ENCODE measurements around the gene UNC13D. TPM values are rescaled to one million over a fixed set of nuclear protein-coding genes. Genes with fewer than 3 reads are reported as not detected.

Gene UNC13D
- total RNA-seq, 1 experiment from 2014 or later, result 104 TPM

- intact Hi-C loops (cut with micrococcal nuclease; ENCODE audit: unreplicated experiment), result loop anchor here (5.0 kb wide), 1 partner anchor 42 kb away; no protein-coding TSS in a partner anchor
- H3K4me3 Mint-ChIP-seq (ENCODE audit: low read depth, unreplicated experiment), result peak overlapping the region; percentile 68
- no peaks in the 10 kb centered on the region for H3K27me3 Mint-ChIP-seq (ENCODE audit: unreplicated experiment)
- peak; percentile 96 for DNase-seq
- no TSS peak for BruUV-seq (replicated peaks)
- peak overlapping the region; percentile 94 for H3K27ac Mint-ChIP-seq (ENCODE audit: unreplicated experiment)
- peak; percentile 90 for TF ChIP-seq CTCF (IDR thresholded peaks at IDR 0.05; ENCODE audit: unreplicated experiment)
- H3K9me3 Mint-ChIP-seq (ENCODE audit: low read depth, unreplicated experiment), result no peaks in the 10 kb centered on the region
- peaks cover 76% of the 10 kb centered on the region for H3K36me3 Mint-ChIP-seq (ENCODE audit: insufficient read depth, unreplicated experiment)
- H3K4me1 Mint-ChIP-seq (ENCODE audit: low read depth, unreplicated experiment), result peaks cover 18% of the 10 kb centered on the region
- CTCF ChIA-PET, result interaction anchor here (0.5 to 4.2 kb wide), 15 partner anchors 10 to 1335 kb away, joined by 3 to 46 read pairs (median 4); partner anchors contain the start of genes MRPL38, TRIM47, TRIM65 and WBP2
Observed at GRCh38 chr17:75845058-75845711, 981 bp upstream of the UNC13D start.

GRCh38 chr17:75844530-75845057, 390 bp upstream of the UNC13D start:
- peak overlapping the region; percentile 94 for H3K27ac Mint-ChIP-seq (ENCODE audit: unreplicated experiment)
- CTCF ChIA-PET, result interaction anchor here (0.6 to 4.2 kb wide), 11 partner anchors 11 to 68 kb away, joined by 3 to 46 read pairs (median 7); partner anchors contain the start of genes TRIM47, TRIM65 and WBP2
- no peaks in the 10 kb centered on the region for H3K9me3 Mint-ChIP-seq (ENCODE audit: low read depth, unreplicated experiment)
- intact Hi-C loops (cut with micrococcal nuclease; ENCODE audit: unreplicated experiment), result loop anchor here (5.0 kb wide), 1 partner anchor 43 kb away; no protein-coding TSS in a partner anchor
- H3K36me3 Mint-ChIP-seq (ENCODE audit: insufficient read depth, unreplicated experiment), result peaks cover 73% of the 10 kb centered on the region
- peak overlapping the region; percentile 68 for H3K4me3 Mint-ChIP-seq (ENCODE audit: low read depth, unreplicated experiment)
- H3K4me1 Mint-ChIP-seq (ENCODE audit: low read depth, unreplicated experiment), result peaks cover 18% of the 10 kb centered on the region
- no TSS peak for BruUV-seq (replicated peaks)
- H3K27me3 Mint-ChIP-seq (ENCODE audit: unreplicated experiment), result no peaks in the 10 kb centered on the region
- TF ChIP-seq CTCF (IDR thresholded peaks at IDR 0.05; ENCODE audit: unreplicated experiment), result no peak
- peak; percentile 96 for DNase-seq

- Mint-ChIP-seq H3K4me1 (ENCODE audit: low read depth, unreplicated experiment) (peaks cover 18% of the 10 kb centered on the region), H3K27ac (ENCODE audit: unreplicated experiment) (peak overlapping the region; percentile 94), H3K36me3 (ENCODE audit: insufficient read depth, unreplicated experiment) (peaks cover 75% of the 10 kb centered on the region), H3K9me3 (ENCODE audit: low read depth, unreplicated experiment) (no peaks in the 10 kb centered on the region), H3K27me3 (ENCODE audit: unreplicated experiment) (no peaks in the 10 kb centered on the region), H3K4me3 (ENCODE audit: low read depth, unreplicated experiment) (peak overlapping the region; percentile 68)
- intact Hi-C loops (cut with micrococcal nuclease; ENCODE audit: unreplicated experiment), result no loop called here
- DNase-seq, result no peak
- BruUV-seq (replicated peaks), result no TSS peak
- TF ChIP-seq CTCF (IDR thresholded peaks at IDR 0.05; ENCODE audit: unreplicated experiment), result no peak
- CTCF ChIA-PET, result interaction anchor here (0.7 kb wide), 1 partner anchor 16 kb away, joined by 3 read pairs; no protein-coding TSS in a partner anchor
Observed at GRCh38 chr17:75842963-75843576, 1.1 kb downstream of the UNC13D start.

GRCh38 chr17:75842411-75842810, 1.8 kb downstream of the UNC13D start:
- DNase-seq, result no peak
- peaks cover 75% of the 10 kb centered on the region for H3K36me3 Mint-ChIP-seq (ENCODE audit: insufficient read depth, unreplicated experiment)

More at GRCh38 chr17:75842411-75842810, 1.8 kb downstream of the UNC13D start:
- no TSS peak for BruUV-seq (replicated peaks)
- intact Hi-C loops (cut with micrococcal nuclease; ENCODE audit: unreplicated experiment), result no loop called here
- peaks cover 18% of the 10 kb centered on the region for H3K4me1 Mint-ChIP-seq (ENCODE audit: low read depth, unreplicated experiment)
- H3K27me3 Mint-ChIP-seq (ENCODE audit: unreplicated experiment), result no peaks in the 10 kb centered on the region
- TF ChIP-seq CTCF (IDR thresholded peaks at IDR 0.05; ENCODE audit: unreplicated experiment), result no peak
- H3K4me3 Mint-ChIP-seq (ENCODE audit: low read depth, unreplicated experiment), result no peak overlapping the region
- CTCF ChIA-PET, result no interaction called here
- H3K9me3 Mint-ChIP-seq (ENCODE audit: low read depth, unreplicated experiment), result no peaks in the 10 kb centered on the region
- no peak overlapping the region for H3K27ac Mint-ChIP-seq (ENCODE audit: unreplicated experiment)

All from Calu3 (cell line).